ENCODE data around the gene PSTPIP1. TPM values are rescaled to one million over a fixed set of nuclear protein-coding genes. Genes with fewer than 3 reads are reported as not detected.

Gene PSTPIP1
- total and polyA plus RNA-seq, 2 of the 4 experiments (the other 2 are of a cell fraction): 0.36 to 1.1 TPM

DNA sequence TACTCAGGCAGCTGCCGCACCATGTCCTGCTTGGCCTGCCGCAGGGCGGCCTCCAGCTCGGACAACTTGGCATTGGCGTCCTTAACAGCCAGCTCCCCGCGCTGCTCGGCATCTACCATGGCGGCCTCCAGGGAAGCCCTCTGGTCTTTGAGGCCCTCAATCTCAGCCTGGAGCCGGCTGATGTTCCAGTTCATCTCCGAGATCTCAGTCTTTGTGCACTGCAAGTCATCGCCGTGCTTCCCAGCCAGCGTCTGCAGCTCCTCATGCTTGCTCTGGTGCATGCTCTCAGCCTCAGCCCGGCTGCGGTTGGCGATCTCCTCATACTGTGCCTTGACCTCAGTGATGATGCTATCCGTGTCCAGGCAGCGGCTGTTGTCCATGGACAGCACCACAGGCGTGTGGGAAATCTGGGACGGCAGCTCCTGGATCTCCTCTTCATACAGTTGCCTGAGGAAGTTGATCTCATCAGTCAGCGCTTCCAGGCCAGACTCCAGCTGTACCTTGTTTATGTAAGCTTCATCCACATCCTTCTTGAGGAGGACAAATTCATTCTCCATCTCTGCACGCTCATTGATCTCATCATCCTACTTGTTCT lies 15.5 kb upstream of the PSTPIP1 start:
- no peak overlapping the region for H2BK15ac ChIP-seq (ENCODE audit: low read depth, low read length)
- DNase-seq (peak; percentile 61), ATAC-seq (ENCODE audit: low read depth) (no peak)
- ChIA-PET POLR2A (ENCODE audit: unreplicated experiment) (no interaction called here), CTCF (interaction anchor here (0.6 kb wide), 1 partner anchor 21 kb away, joined by 6 read pairs; no protein-coding TSS in a partner anchor)
- H3K4me3 ChIP-seq (ENCODE audit: insufficient read depth, low read depth, low read length): no peak overlapping the region
- no peak overlapping the region for H3K14ac ChIP-seq (replicated peaks; ENCODE audit: low read depth, low read length)
- no peaks in the 10 kb centered on the region for H3K79me1 ChIP-seq (ENCODE audit: low read depth in 1 of 2, low read length in 2 of 2)
- H3K18ac ChIP-seq (ENCODE audit: low read depth, low read length): no peak overlapping the region
- no peak overlapping the region for H3K56ac ChIP-seq (ENCODE audit: extremely low read depth, insufficient read depth, low read length)
- no peak overlapping the region for H4K8ac ChIP-seq (ENCODE audit: low read depth in 2 of 2, low read length in 2 of 2)
- no peak overlapping the region for H2AK5ac ChIP-seq (ENCODE audit: low read depth, low read length)
- no peak overlapping the region for H2BK20ac ChIP-seq (ENCODE audit: low read depth, low read length)
- H4K91ac ChIP-seq (ENCODE audit: insufficient read depth, low read depth, low read length): no peak overlapping the region
- 83% methylated on average over 19 of the region's 23 CpGs; no CpG with 5 or more reads in 1 of the 2 experiments for WGBS, 2 experiments (ENCODE audit: extremely low coverage in 2 of 2, insufficient read length in 1 of 2)
- in situ Hi-C loops (cut with MboI; ENCODE audit: low sequenced_read_pairs): no loop called here
- peaks cover 28% of the 10 kb centered on the region for H3K27me3 ChIP-seq (ENCODE audit: control insufficient read depth, insufficient read depth, low read length)
- H2AK9ac ChIP-seq (replicated peaks; ENCODE audit: low read depth, low read length, poor library complexity): no peak overlapping the region
- intact Hi-C loops (cut with micrococcal nuclease): no loop called here
- no peak overlapping the region for H3K4ac ChIP-seq (ENCODE audit: low read depth, low read length)
- no peak overlapping the region for H2BK5ac ChIP-seq (ENCODE audit: low read depth, low read length, poor library complexity, severe bottlenecking)
- H3K27ac ChIP-seq (ENCODE audit: insufficient read depth, low read length): no peak overlapping the region
- H4K5ac ChIP-seq (ENCODE audit: low read depth, low read length): no peak overlapping the region
- no peak overlapping the region for H2BK120ac ChIP-seq (ENCODE audit: low read depth, low read length)
- H3K9ac ChIP-seq (ENCODE audit: low read depth, low read length): no peak overlapping the region
- no TSS peak for BruUV-seq (replicated peaks)
- TF ChIP-seq CHD1 (IDR thresholded peaks at IDR 0.05; ENCODE audit: low read depth, low read length) (no peak), CTCF (conservative IDR thresholded peaks at IDR 0.05; ENCODE audit: low read depth, low read length) (no peak), FOS (IDR thresholded peaks at IDR 0.05; ENCODE audit: low read depth, low read length) (no peak), NFE2L2 (IDR thresholded peaks at IDR 0.05; ENCODE audit: low read depth, low read length) (no peak), SMC3 (IDR thresholded peaks at IDR 0.05; ENCODE audit: low read depth, low read length) (no peak), CEBPB (IDR thresholded peaks at IDR 0.05; ENCODE audit: low read depth, low read length) (no peak), MAFK (IDR thresholded peaks at IDR 0.05; ENCODE audit: low read depth, low read length) (no peak), RCOR1 (IDR thresholded peaks at IDR 0.05; ENCODE audit: insufficient replicate concordance, low read length) (no peak), MXI1 (IDR thresholded peaks at IDR 0.05; ENCODE audit: borderline replicate concordance, low read depth, low read length) (no peak)
- dilution Hi-C loops (cut with HindIII; ENCODE audit: low sequenced_read_pairs, unreplicated experiment): no loop called here
- H3K9me3 ChIP-seq (ENCODE audit: control insufficient read depth, insufficient read depth, low read length): 0 out of 2 replicates have a peak, but pooled peaks cover 5% of the 10 kb centered on the region
- no peaks in the 10 kb centered on the region for H3K9me1 ChIP-seq (ENCODE audit: insufficient read depth, low read length)
- no peaks in the 10 kb centered on the region for H4K20me1 ChIP-seq (ENCODE audit: insufficient read depth, low read length)
- no peak overlapping the region for H3K23ac ChIP-seq (ENCODE audit: low read depth, low read length)
- H3K4me2 ChIP-seq (ENCODE audit: low read depth, low read length): no peak overlapping the region
- H3K36me3 ChIP-seq (ENCODE audit: control insufficient read depth, insufficient read depth, low read length): no peaks in the 10 kb centered on the region
- H2AFZ ChIP-seq (replicated peaks; ENCODE audit: low read length, poor library complexity): no peak overlapping the region
- H3K4me1 ChIP-seq (ENCODE audit: control insufficient read depth, insufficient read depth, low read length): no peaks in the 10 kb centered on the region
